K562 (cell line): ENCODE measurements around the gene DYNC1H1.

Experiments used
- CHD2 ChIP-seq: IDR thresholded peaks from 2 replicates; pipeline ENCODE4 v1.6.1; 2011; ENCODE audit warnings: low read depth, low read length
- IRF2 ChIP-seq: sonication (generic); formaldehyde crosslinking; IDR thresholded peaks from 2 replicates; pipeline ENCODE4 v1.8.1; 2022; ENCODE audit warnings: mild to moderate bottlenecking, missing genetic modification reagents
- NFIC ChIP-seq: fragments of 450-650 bp; IDR thresholded peaks from 2 replicates; pipeline ENCODE4 v1.6.1; 2017; ENCODE audit warnings: mild to moderate bottlenecking, inconsistent platforms
- NR1H2 ChIP-seq: sonication (generic); formaldehyde crosslinking; IDR thresholded peaks from 2 replicates; pipeline ENCODE4 v1.4.0; 2020; ENCODE audit warnings: mild to moderate bottlenecking, missing genetic modification reagents
- PATZ1 ChIP-seq: fragments of 250-450 bp; sonication (Bioruptor Pico); IDR thresholded peaks from 2 replicates; pipeline ENCODE4 v1.5.0; 2020; ENCODE audit warnings: mild to moderate bottlenecking, borderline replicate concordance
- SMARCB1 ChIP-seq: IDR thresholded peaks from 2 replicates; pipeline ENCODE4 v1.6.1; 2011; ENCODE audit warnings: improper control_type of control experiment, low read depth; ENCODE audit not compliant: insufficient read length
- TBL1XR1 ChIP-seq, 2 experiments: IDR thresholded peaks; 2 replicates each; pipeline ENCODE4 v1.6.1; 2012; ENCODE audit warnings: improper control_type of control experiment in 2 of 2, low read length in 2 of 2, mild to moderate bottlenecking in 1 of 2
- ZNF121 ChIP-seq: sonication (generic); formaldehyde crosslinking; conservative IDR thresholded peaks from 2 replicates; pipeline ENCODE4 v1.8.0; 2022; ENCODE audit warnings: missing genetic modification reagents
- ZNF134 ChIP-seq: fragments of 250-450 bp; sonication (Bioruptor Pico); conservative IDR thresholded peaks from 2 replicates; pipeline ENCODE4 v1.4.0; 2020
- ZNF174 ChIP-seq: fragments of 250-450 bp; sonication (Bioruptor Pico); IDR thresholded peaks from 2 replicates; pipeline ENCODE4 v1.4.0; 2020; ENCODE audit warnings: mild to moderate bottlenecking
- ZNF24 ChIP-seq: fragments of 450-650 bp; IDR thresholded peaks from 2 replicates; pipeline ENCODE4 v1.6.1; 2016
- TF ChIP-seq, protein P1 (sequence below), 3 experiments: IDR thresholded peaks in 2 of 3; conservative IDR thresholded peaks in 1 of 3; 2 replicates each; pipeline ENCODE4 v1.5.1; 2011 to 2012; ENCODE audit warnings: low read length in 3 of 3, mild to moderate bottlenecking in 3 of 3, control low read depth in 2 of 3, improper control_type of control experiment in 1 of 3, inconsistent platforms in 1 of 3, low read depth in 1 of 3, mixed read lengths in 1 of 3, moderate library complexity in 1 of 3; ENCODE audit not compliant: insufficient read depth in 2 of 3
- TF ChIP-seq, protein P2 (sequence below): sonication (generic); formaldehyde crosslinking; IDR thresholded peaks from 2 replicates; pipeline ENCODE4 v1.8.0; 2023; ENCODE audit warnings: mild to moderate bottlenecking, missing genetic modification reagents
- TF ChIP-seq, protein P3 (sequence below): fragments of 450-650 bp; IDR thresholded peaks from 2 replicates; pipeline ENCODE4 v1.6.1; 2016; ENCODE audit warnings: missing biosample characterization, missing genetic modification characterization

- TF ChIP-seq, protein P1, sequence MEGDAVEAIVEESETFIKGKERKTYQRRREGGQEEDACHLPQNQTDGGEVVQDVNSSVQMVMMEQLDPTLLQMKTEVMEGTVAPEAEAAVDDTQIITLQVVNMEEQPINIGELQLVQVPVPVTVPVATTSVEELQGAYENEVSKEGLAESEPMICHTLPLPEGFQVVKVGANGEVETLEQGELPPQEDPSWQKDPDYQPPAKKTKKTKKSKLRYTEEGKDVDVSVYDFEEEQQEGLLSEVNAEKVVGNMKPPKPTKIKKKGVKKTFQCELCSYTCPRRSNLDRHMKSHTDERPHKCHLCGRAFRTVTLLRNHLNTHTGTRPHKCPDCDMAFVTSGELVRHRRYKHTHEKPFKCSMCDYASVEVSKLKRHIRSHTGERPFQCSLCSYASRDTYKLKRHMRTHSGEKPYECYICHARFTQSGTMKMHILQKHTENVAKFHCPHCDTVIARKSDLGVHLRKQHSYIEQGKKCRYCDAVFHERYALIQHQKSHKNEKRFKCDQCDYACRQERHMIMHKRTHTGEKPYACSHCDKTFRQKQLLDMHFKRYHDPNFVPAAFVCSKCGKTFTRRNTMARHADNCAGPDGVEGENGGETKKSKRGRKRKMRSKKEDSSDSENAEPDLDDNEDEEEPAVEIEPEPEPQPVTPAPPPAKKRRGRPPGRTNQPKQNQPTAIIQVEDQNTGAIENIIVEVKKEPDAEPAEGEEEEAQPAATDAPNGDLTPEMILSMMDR (IDR thresholded peaks at IDR 0.05 in 2 of 3, conservative IDR thresholded peaks at IDR 0.05 in 1 of 3; ENCODE audit: insufficient read depth in 2 of 3, low read depth in 1 of 3, low read length in 3 of 3), result no peak
- no peak for TF ChIP-seq NR1H2 (CRISPR knock-in tag)
- TF ChIP-seq CHD2, result no peak
- no peak for TF ChIP-seq SMARCB1
- TF ChIP-seq TBL1XR1 (IDR thresholded peaks at IDR 0.05; ENCODE audit: low read length in 2 of 2), result no peak
- TF ChIP-seq, protein P2, sequence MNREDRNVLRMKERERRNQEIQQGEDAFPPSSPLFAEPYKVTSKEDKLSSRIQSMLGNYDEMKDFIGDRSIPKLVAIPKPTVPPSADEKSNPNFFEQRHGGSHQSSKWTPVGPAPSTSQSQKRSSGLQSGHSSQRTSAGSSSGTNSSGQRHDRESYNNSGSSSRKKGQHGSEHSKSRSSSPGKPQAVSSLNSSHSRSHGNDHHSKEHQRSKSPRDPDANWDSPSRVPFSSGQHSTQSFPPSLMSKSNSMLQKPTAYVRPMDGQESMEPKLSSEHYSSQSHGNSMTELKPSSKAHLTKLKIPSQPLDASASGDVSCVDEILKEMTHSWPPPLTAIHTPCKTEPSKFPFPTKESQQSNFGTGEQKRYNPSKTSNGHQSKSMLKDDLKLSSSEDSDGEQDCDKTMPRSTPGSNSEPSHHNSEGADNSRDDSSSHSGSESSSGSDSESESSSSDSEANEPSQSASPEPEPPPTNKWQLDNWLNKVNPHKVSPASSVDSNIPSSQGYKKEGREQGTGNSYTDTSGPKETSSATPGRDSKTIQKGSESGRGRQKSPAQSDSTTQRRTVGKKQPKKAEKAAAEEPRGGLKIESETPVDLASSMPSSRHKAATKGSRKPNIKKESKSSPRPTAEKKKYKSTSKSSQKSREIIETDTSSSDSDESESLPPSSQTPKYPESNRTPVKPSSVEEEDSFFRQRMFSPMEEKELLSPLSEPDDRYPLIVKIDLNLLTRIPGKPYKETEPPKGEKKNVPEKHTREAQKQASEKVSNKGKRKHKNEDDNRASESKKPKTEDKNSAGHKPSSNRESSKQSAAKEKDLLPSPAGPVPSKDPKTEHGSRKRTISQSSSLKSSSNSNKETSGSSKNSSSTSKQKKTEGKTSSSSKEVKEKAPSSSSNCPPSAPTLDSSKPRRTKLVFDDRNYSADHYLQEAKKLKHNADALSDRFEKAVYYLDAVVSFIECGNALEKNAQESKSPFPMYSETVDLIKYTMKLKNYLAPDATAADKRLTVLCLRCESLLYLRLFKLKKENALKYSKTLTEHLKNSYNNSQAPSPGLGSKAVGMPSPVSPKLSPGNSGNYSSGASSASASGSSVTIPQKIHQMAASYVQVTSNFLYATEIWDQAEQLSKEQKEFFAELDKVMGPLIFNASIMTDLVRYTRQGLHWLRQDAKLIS, result no peak
- no peak for TF ChIP-seq IRF2 (CRISPR knock-in tag)
- no peak for TF ChIP-seq ZNF134 (CRISPR knock-in tag)
- TF ChIP-seq, protein P3, sequence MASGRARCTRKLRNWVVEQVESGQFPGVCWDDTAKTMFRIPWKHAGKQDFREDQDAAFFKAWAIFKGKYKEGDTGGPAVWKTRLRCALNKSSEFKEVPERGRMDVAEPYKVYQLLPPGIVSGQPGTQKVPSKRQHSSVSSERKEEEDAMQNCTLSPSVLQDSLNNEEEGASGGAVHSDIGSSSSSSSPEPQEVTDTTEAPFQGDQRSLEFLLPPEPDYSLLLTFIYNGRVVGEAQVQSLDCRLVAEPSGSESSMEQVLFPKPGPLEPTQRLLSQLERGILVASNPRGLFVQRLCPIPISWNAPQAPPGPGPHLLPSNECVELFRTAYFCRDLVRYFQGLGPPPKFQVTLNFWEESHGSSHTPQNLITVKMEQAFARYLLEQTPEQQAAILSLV (tag), result no peak
- no peak for TF ChIP-seq ZNF174 (CRISPR knock-in tag)
- TF ChIP-seq ZNF121 (CRISPR knock-in tag), result no peak
- TF ChIP-seq NFIC, result no peak
- no peak for TF ChIP-seq PATZ1 (CRISPR knock-in tag)
- TF ChIP-seq ZNF24, result no peak
Measured at GRCh38 chr14:101982621-101983020, 18.2 kb downstream of the DYNC1H1 start.
